GM18870 (cell line): ENCODE data around the gene TTC21B.

ENCODE experiments used
- ATAC-seq: cut with Tn5 transposase; IDR thresholded peaks from one replicate; pipeline ENCODE4 v1.9.1; 2021; ENCODE audit warnings: moderate library complexity; ENCODE audit not compliant: unreplicated experiment

The TTC21B gene

GRCh38 chr2:165840333-165840958 is 113.1 kb downstream of the TTC21B start:
- ATAC-seq = no peak

DNA sequence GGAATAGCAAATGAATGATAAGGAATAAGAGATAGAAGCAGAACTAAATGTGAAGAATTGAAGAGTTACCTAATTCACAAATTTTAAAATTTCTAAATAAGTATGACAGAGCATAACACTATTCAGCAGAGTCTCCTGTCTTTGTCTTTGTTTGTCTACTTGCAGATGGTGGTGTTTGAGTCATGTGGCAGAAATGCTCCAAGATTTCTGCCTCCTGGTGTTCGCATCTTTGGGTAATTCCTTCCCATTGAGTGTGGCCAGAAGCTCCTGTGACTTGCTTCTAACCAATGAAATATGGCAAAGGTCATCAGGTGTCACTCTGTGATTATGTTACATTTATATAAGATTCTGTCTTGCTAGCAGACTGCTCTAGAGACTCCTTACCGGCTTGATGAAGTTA is 114.0 kb downstream of the TTC21B start:
- no peak for ATAC-seq

DNA sequence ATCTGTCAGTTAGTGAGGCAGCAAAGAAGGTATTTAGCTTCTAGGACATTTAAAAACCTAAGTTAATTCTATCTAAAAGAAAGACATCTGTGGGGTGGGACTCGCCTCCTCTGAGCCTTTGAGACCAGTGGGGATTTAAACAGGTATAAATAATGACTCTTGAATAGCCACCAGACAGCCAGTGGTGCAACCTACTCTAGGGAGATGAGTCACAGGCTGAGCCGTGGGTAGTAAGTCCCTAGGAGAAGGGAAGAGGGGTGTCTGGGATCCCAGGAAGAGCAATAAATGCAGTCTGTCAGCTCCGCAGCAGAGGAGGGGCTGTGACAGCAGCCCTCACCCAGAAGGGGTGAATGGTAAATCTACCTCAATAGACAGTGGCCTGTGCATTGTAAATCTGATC is 116.5 kb downstream of the TTC21B start:
- ATAC-seq = no peak

DNA sequence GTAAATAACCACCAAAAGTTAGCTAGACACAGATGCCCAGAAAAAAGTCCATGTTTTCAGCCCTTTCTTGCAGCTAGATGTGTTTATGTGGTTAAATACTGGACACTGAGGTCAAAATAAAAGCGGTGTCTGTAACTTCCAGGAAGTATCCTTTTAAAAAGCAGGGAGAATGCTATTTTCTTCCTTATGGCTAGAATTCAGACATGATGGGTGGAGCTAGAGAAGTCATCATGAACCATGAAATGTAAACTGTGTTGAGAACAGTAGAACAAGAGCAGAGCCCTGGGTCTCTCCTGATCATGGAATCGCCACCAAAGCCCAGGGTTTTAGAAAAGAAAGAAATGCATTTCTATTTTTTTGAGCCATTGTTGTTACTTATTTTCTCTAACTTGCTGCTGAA is 118.2 kb downstream of the TTC21B start:
- ATAC-seq = no peak

DNA sequence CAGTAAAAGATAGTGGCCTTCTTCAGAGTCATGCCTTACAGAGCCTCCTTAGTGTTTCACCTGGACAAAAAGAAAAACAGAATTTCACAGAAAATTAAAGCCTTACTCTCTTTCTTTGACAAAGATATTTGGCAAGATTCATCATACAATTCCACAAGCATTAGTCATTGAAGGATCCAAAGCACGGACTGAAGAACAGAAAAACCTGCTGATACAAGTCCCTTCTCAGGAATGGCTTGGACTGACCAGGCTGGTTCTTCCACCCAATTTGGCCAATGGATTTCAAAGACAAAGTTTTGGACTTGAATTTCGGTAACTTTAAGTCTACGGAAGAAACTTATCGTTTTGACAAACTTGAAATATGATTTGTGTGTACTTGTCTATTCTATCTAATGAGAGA is 120.4 kb downstream of the TTC21B start:
- ATAC-seq = no peak

GRCh38 chr2:165827921-165828276 is 125.7 kb downstream of the TTC21B start:
- ATAC-seq = peak; percentile 16

GRCh38 chr2:165827016-165827920 is 126.3 kb downstream of the TTC21B start:
- peak; percentile 94 for ATAC-seq

- ATAC-seq = no peak
Measured at GRCh38 chr2:165825041-165825440, 128.5 kb downstream of the TTC21B start.
